C1 segment of cervical spinal cord (tissue), 14 donors: ENCODE results near the gene MSN.
A peak's percentile ranks its signal among the peaks of the same experiment; 100 is the strongest.

Experiments used
- DNase-seq, 14 donors: peaks; one replicate each; lab custom pipeline; 2025; lab: John Stamatoyannopoulos, UW

MSN gene

DNA sequence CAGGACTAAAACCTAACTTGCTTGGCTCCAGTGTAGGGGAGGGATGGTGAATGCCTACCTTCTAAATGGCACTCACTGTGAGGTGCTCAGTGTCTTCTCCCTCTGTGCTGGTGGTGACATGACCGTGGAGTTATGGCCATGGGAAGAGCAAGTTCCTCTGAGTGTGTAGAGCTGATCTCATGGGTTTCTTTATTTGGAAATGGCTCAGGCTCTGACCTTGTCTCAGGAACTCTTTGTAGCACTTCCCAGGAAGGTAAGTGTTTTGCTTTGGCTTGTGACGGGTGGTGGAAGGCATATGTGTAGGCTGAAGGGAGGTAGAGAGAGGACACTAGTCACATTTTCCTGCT lies 6.4 kb downstream of the MSN start:
- DNase-seq = no peak

DNA sequence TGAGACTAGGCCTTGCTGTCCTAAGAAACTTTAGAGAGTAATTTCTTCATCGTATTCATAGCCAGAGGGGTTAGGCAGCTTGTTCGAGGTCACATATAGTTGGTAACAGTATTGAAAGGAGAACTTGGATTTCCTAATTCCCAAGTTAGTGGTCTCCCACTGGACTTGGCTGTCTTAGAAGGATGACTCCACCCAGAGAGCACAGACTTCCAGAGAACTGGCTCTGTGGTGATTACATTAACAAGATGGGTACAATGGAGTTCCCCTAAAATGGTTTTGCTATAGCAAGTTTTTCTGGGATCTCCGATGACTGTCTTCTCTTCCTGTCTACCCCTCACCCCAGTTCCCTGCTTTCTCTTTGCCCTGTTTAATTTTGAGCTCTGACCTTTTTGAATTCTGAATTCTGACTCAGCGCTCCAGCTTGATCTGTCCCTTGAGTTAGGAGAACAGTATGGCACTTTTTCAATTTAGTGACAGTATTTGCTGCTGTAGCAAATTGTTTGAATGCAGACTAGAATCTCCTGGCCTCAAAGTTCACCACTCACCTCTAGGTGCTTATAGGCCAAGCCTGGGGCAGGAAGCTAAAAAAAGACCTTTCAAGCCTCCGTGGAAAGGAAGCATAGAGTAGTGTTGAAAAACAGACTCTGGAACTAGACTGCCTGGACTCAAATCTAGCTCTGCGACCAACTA lies 6.9 kb downstream of the MSN start:
- no peak for DNase-seq

DNA sequence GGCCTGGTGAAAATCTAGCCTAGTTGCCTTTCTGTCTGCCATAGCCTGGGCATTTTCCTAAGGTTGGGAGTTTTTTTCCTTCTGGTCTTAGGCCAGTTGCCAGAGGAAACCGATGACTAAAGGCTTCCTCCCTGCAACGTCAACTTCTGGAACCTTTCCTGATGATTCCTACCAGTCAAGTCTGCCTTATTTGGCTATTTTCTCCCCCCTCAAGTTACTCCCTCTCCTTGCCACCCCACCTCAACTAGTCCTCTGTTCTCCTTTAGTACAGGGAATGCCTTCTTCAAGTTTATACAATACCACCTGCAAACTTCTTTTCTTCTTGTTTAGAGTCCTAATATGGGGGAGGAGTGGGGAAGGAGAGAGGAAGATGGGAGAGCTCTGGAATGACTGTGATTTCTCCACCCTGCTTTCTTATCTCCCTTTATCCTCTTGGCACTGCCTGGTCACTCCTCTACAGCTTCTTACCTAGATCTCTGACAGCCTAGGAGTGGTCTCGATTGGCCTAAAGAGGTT lies 10.6 kb downstream of the MSN start:
- peak in 3 of 14 donors; percentile 8 to 20 (median 16) for DNase-seq

DNA sequence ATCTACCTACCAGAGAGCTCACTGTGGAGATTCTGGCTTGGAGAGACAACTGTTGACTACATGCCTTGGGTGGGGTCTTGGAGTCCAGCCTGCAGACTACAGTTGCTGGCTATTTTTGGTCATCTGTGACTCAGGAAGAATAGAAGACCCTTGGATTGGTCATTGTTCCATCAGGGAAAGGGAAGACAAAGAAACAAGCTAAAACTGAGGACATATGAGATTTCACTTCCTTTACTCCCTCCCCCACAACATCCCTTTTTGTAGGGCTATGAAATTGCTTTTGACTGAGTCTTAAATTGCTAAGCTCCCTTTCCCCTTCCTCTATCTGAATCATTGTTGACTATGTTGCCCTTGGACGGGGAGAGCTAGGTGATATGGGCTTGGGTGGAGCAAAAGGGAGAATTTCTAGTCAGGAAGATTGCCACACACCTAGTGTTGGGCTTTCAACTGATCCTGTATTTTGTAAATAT lies 11.7 kb downstream of the MSN start:
- no peak for DNase-seq

DNA sequence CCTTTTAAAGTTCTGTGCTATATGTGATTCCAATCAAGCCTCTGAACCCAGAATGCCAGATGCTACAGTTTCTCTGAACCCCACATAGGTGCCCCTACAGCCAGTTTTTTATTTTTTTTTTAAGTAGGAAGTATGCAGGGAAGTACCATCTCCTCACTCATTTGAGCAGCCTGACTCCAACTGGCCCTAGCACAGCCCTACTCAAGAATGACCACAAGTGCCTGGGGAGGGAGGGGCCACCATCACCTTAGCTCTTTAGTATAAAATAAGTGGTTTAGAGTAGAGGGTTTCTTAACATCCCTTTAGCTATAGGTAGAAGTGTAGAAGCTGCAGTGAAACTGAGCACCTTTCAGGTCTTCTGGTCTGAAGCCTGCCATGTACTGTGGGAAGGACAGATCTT lies 14.4 kb downstream of the MSN start:
- DNase-seq = no peak

DNA sequence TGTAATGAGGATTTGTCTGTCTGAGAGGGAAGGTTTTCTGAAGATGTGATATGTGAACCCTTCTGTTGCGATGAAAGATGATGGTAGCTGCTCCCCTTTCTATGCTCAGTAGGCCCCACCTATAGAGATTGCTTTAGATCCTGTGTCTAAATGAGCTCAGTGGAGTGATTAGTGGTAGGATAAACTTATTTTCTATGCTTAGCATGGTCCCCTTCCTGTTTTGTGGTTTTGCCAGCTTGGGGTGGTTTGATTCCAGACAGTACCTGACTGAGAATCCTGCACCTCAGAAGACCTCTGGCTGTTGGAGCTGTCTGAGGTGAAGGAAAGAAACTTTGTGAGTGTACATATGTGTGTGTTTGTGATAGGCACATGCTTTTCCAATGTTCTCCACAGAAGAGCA lies 17.7 kb downstream of the MSN start:
- DNase-seq = no peak

DNA sequence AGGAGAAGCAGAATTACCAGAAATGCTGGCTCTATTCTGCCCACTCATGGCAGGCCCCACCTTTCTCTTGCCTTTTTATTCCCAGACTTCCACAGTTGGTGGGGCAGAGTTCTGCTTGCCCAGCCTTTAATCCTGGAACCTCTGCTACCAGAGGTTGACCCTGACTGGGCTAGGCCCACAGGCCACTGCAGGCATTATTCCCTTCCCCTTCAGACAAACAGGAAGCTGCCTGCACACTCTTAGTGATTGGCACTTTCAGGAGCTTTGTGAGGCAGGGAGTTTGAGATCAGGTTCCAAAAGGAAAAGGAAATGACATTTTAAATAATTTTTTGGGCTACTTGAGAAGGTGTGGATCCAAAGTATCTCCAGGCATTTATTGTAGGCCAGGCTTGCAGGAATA lies 18.8 kb downstream of the MSN start:
- no peak for DNase-seq

DNA sequence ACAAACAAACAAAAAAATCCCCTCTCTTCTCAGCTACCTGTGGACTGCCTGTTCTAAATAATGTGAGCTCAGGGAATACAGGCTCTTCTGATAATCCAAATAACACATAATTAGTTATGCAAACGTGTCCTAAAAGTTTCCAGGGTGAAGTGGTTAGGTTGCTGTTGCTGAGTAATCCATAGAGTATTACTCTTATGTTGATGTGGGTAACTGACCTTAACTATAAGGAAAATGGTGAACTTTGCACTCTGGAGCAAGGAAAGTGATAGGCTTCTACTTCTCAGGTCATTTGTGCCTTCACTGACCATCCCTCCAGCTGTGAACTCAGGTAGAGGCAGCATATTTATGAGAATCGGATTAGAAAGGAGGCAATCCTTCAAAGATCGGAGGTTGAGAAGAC lies 19.9 kb downstream of the MSN start:
- no peak for DNase-seq

DNA sequence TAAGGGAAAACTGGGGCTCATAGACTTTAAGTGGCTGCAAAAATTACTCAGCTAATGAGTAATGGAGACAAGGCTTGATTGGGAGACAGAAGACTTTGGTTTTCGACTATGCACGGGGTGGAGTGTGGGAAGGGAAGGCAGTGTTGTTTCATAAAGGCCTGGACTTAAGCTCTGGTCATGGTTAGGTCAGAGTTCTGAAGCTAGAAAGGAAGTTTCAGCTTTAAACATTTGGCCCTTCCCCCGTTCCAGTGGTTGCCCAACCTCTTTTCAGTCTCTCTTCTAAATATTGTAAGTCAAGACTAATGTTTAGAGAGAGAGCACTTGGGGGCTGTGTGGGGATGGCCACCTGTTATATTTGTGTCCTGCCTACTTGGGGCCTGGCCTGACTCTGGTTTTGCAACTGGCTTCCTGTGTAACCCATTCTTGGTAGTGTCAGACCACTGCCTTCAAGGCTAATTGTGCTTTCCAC lies 21.0 kb downstream of the MSN start:
- no peak for DNase-seq

DNA sequence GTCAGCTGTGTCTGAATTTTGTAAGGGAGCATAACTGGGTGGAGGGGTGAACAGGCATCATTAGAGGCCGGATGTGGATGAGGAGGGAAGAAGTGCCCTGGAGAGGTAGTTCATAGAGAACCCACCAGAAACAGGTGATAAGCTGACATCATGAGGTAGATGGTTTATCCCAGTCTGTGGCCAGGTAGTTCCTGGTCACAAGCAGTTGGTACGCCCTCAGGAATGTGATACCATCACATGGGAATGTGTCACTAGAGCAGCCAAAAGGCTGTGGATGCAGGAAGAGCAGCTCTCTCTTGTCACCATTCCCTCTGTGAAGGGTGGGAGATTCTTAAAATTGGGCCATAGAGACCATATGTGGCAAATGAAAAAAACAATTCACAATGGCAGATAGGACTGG lies 21.9 kb downstream of the MSN start:
- no peak for DNase-seq

DNA sequence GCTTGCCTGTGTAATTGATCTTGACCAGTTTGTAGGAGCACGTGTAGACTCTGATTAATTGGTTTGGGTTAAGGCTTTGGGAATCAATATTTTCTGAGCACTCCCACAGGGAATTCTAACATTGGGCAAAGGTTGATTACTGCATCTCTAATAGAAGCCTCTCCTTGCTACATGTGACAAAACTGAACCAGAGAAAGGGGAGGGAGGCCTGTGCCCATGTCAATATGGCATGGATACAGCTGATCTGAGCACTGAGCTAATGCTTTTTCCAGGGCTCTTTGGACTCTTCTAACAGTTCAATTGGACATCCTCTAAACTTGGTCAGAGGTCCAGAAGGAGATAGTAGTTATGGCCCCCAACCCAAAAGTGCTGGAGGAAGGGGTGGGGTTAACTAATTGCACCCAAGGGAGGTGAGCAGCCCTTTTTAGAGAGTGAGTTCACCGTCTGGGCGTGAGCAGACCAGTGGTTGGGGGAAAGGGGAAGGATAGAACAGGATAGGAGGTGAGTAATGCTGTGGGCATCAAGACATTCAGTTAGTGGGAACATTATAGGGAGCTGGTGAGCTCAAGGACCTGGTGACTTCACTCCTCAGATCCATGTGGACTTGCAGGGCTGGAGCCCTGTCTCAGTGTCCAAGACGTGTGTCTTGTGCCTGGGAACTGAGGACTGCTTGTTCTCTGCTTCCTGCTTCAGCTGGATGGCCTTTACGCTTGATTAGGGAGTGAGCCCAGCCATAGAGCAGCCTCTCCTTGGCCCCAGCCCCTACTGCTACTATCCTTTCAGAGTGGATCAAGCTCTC lies 22.8 kb downstream of the MSN start:
- DNase-seq = peak in 3 of 14 donors; percentile 10 to 31 (median 24)

DNA sequence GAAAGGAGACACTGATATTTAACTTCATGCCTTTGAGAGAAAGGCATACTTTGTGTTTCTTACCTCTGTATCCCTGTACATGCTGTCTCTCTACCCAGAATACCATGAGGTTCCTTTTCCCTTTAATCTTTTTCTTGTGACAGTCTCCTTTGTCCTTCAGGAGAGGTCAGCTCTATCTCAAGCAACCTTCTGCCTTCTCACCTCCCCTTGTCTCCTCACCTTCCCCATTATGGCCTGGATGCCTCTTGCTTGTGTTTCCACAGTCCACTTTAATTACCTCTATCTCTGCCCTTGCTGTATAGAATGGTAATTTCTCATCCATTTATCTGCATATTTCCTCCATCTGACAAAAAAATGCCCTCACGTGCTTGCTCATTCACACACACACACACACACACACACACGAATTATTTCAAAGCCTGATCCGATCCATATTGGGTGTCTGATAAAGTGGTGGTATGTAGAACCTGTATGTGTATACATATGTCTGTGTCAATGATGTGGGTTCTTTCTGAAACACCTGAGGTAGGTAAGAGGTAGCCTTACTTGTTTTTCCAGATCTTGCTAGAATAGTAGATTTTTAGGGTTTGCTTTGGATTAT lies 28.5 kb downstream of the MSN start:
- no peak for DNase-seq

DNA sequence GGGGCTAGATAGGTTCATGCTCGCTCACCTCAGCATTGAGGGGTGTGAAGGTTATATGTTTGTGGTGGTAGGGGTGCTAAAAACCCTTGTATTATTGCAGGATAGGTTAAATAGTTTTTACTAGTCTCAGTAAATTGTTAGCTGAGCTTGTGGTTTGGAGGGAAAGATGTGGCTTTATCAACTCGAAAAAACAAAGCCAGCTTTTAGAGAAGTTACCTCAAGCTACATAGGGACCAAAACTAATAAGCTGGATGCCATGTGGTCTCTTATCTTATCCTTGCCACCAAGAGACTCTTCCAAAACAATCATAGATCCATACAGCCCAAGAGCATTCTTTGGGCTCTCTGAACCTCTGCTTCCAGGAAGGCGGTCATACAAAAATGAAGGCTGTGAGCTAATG lies 29.2 kb downstream of the MSN start:
- DNase-seq = no peak

DNA sequence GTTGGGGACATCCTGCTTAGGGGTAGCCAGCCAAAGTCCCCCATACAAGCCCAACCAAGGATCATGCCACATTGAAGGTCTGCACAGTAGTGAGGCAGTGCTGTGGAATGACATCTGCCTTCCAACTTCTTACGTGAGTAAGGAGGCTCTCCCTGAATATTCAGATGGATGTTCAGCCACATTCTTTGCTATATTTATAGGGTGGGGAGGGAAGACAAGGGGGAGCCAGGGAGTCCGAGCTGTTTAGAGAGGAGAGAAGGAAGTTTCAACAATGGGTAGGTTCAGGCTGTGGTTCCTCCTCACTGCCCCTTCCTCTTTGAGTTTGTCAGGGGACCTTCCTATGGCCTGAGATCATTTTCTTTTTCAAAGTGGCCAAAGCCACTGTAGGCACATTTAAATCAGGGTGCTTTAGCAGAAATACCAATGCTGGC lies 29.8 kb downstream of the MSN start:
- DNase-seq = no peak

DNA sequence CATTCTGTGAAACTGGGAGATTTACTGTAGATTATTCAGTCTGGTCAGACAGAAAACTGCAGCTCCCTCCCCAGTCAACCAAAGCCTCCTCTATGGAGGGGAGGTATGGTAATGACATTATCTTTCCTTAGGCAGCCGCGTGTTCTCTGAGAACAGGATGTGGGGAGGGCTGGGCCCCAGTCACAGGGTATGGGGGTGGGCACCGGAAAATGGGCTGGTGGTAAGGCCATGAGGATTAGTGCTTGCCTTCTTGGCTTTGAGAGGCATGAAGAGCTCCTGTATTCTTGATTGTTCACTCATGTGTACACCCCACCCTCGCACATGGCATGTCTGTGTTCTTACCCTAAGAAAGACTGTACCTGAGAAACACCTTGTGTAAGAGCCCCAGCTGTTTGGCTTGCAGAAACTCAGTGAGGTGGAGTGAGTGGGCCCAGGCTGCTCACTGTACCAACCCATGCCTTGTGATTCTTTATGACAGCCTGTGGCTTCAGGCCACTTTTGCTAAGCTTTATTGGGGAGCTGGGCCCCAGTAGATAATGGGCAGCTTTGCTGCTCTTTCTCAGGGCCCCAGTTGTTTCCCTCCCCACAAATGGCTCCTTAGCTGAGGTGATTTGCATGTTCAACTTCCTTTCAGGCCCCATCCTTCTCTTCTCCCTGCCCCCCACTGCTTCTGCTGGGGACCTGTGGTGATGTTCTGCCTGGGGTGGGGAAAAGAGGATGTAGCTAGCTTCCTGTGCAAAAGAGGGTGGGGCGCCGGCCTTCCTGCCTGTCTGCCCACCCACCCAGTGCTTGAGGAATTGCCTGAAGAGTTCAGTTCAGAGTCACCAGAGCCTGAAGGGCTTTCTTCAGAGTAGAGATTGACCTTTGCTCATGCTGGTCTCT lies 30.7 kb downstream of the MSN start:
- peak in 6 of 14 donors; percentile 9 to 25 (median 20) for DNase-seq

DNA sequence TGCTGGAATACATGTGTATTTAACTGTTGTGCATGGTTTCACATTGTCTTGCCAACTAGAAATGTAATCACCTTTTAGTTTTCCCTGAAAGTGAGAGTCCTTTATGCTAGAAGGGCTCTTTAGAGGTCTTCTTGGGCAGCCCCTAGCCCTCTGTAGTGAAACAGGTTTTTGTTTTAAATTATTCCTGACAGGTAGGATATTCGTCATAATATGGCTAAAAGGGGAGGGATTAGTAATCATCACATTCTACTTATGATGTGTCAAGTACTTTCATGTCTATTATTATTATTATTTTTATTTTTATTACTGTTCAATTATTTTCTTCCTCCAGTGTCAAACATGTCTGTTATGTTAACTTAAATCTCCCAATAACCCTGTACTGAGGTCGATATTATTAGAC lies 35.5 kb downstream of the MSN start:
- no peak for DNase-seq

DNA sequence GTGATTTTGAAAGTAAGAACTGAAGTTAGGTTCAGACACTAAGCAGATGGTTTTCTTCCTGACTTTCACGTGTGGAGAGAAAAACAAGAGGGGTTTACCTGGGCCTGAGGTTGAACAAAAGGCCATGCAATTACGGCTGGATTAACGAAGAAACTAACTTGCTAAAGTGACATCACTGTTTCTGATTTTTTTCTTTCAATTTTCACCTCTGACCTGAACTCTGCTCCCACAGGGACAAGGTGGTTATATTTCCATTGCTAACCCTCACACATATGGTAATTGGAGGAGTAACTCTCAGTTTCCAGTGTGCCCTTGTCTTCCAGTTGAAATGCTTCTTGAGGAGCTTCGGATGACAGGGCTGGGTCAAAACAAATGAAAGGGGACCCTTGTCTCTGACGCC lies 38.0 kb downstream of the MSN start:
- DNase-seq = no peak

DNA sequence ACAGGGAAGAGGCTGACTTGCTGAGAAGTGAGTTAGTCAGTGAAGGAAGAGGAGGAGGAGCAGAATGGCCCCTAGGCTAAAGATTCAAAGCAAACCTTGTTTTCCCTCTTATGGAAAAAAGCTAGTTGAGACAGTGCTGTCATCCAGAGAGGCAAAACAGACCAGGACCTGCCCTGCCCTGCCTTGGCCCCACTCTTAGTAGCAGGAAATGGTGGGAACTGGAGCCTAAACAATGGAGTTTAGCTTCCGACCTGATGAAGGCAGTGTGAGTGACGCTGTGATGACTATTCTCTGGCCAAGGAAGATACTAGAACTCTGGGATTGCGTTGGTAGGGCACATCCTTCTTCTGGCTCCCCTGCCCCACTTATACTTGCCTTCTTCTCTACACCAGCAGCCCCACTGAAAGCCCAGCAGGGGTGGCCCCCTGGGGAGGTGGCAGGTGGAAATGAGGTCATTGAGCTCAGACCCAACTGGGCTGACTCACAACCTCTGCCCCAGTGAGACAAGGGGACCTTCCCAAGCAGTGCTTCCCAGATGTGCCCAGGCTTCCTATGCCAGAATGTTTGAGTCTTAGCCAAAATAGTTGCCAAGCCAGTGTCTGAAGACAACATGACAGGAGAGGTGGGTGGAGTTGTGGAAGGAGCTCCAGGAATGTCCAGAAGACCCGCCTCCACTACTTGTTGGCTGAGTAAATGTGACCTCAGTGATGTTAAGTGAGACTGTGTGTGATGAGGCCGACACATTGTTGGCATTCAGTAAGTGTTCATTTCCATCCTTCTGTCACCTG lies 38.8 kb downstream of the MSN start:
- peak in 2 of 14 donors; percentile 8 to 26 for DNase-seq

DNA sequence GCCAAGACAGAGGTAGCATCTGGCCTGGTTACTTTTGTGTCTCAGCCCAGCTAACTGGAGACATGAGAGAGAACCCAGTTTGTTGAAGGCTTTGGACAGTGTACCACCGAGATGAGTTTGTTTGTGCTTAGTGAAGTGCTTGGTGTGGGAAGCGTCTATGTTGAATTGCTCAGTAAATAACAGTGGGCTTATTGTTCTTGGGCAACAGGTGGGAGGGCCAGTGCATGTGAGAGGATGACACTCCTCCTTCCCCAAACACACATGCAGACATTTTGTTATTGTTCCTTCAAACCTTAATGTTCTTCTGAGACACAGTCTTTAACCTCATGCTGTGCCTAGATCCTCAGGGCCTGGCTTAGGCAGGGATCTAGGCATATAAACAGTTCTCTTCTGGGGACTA lies 39.7 kb downstream of the MSN start:
- peak in 1 of 14 donors; percentile 2 for DNase-seq

DNA sequence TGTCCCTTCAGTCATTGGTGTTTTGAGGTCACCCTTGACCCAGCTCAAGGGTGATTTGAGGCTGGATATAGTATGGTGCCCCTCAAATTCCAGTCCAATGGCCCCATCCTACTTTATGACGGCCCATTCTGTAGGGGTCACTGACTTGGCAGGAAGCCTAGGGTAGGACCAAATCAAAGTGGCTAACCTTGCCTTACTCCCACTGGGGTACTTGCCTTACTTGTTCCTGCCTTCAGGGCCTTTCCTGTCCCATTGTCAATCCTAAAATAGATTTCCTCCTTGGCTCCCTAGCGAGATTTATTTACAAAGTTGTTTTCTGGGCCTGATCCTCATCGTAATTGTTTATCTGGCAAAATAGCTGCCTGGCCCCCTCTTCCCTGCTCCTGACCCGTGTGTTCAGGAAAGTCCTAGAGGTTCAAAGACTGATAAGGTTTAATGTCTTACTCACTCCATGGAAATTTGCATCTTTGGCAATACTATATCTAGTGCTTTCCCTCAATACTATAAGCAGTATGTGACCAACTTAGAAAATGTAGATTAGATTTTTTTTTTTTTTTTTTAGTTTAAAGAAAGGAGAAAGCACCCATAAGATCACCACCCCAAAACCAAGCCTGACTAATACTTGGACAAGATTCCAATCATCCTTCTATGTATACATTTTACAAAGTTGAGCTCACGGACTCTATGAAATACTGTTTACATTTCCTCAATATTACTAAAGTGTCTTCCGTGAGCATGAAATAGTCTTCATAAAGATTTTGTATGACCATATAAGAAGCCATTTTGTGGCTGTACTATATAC lies 44.8 kb downstream of the MSN start:
- DNase-seq = no peak
